ENCODE data around the gene KIAA2012. TPM values are rescaled to one million over a fixed set of nuclear protein-coding genes. Genes with fewer than 3 reads are reported as not detected.

Gene KIAA2012
- total RNA-seq, 1 experiment from 2014 or later: not detected

GRCh38 chr2:202178346-202178958 is 105.4 kb downstream of the KIAA2012 start:
- H3K36me3 ChIP-seq (replicated peaks; ENCODE audit: control insufficient read depth, insufficient read depth, low read length): no peaks in the 10 kb centered on the region
- DNase-seq: peak; percentile 66
- H3K27me3 ChIP-seq (ENCODE audit: control insufficient read depth, insufficient read depth, low read length): no peaks in the 10 kb centered on the region
- no peak overlapping the region for H3K4me3 ChIP-seq (ENCODE audit: insufficient read depth, low read depth, low read length)

GRCh38 chr2:202184557-202184956 is 111.5 kb downstream of the KIAA2012 start:
- DNase-seq: no peak
- H3K27me3 ChIP-seq (ENCODE audit: control insufficient read depth, insufficient read depth, low read length): no peaks in the 10 kb centered on the region
- H3K4me3 ChIP-seq (ENCODE audit: insufficient read depth, low read depth, low read length): no peak overlapping the region
- H3K36me3 ChIP-seq (replicated peaks; ENCODE audit: control insufficient read depth, insufficient read depth, low read length): no peaks in the 10 kb centered on the region

GRCh38 chr2:202185156-202185555 is 112.1 kb downstream of the KIAA2012 start:
- H3K27me3 ChIP-seq (ENCODE audit: control insufficient read depth, insufficient read depth, low read length): no peaks in the 10 kb centered on the region
- DNase-seq: no peak
- no peaks in the 10 kb centered on the region for H3K36me3 ChIP-seq (replicated peaks; ENCODE audit: control insufficient read depth, insufficient read depth, low read length)
- H3K4me3 ChIP-seq (ENCODE audit: insufficient read depth, low read depth, low read length): no peak overlapping the region

GRCh38 chr2:202186641-202187202 is 113.7 kb downstream of the KIAA2012 start:
- no peaks in the 10 kb centered on the region for H3K36me3 ChIP-seq (replicated peaks; ENCODE audit: control insufficient read depth, insufficient read depth, low read length)
- no peaks in the 10 kb centered on the region for H3K27me3 ChIP-seq (ENCODE audit: control insufficient read depth, insufficient read depth, low read length)
- DNase-seq: no peak
- H3K4me3 ChIP-seq (ENCODE audit: insufficient read depth, low read depth, low read length): no peak overlapping the region

GRCh38 chr2:202187570-202187969 is 114.5 kb downstream of the KIAA2012 start:
- no peaks in the 10 kb centered on the region for H3K36me3 ChIP-seq (replicated peaks; ENCODE audit: control insufficient read depth, insufficient read depth, low read length)
- no peak overlapping the region for H3K4me3 ChIP-seq (ENCODE audit: insufficient read depth, low read depth, low read length)
- no peak for DNase-seq
- H3K27me3 ChIP-seq (ENCODE audit: control insufficient read depth, insufficient read depth, low read length): no peaks in the 10 kb centered on the region

DNA sequence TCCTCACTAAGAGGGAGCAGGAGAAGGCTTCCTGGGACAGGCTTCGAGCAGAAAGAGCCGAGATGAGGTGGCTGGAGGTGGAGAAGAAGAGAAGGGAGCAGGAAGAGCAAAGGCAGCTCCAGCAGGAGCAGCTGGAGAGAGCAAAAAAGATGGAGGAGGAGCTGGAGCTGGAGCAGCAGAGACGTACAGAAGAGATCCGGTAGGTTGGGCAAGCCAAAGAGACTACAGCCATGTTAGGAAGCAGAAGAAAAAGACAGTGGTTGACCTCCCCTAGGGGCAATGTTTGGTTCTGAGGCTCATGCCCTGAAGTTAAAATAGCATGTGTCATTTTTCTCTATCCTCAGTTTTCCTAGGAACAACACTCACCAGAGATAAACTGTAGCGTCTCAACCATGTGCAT is 120.2 kb downstream of the KIAA2012 start:
- no peak overlapping the region for H3K4me3 ChIP-seq (ENCODE audit: insufficient read depth, low read depth, low read length)
- H3K36me3 ChIP-seq (replicated peaks; ENCODE audit: control insufficient read depth, insufficient read depth, low read length): no peaks in the 10 kb centered on the region
- no peak for DNase-seq
- no peaks in the 10 kb centered on the region for H3K27me3 ChIP-seq (ENCODE audit: control insufficient read depth, insufficient read depth, low read length)

DNA sequence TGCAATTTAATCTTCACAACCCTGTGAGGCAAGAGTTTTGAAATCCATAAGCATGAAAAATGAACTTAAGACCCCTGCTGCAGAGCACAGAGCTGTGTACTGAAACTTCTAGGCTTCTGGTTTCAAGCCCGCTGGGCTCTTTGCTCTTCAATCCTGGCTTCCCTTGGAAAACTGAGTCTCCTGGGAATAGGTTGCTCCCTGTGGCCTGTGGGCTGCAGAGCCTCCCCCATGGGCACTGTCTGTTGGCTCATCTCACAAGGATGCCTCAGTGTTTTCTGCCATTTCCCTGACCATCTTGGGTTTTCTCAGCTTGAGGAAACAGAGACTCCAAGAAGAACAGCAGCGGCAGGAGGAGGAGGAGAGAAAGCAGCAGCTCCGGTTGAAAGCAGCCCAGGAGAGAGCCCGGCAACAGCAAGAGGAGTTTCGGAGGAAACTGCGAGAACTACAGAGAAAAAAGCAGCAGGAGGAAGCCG is 120.9 kb downstream of the KIAA2012 start:
- DNase-seq: peak; percentile 47
- Histone ChIP-seq H3K4me3 (ENCODE audit: insufficient read depth, low read depth, low read length) (no peak overlapping the region), H3K36me3 (replicated peaks; ENCODE audit: control insufficient read depth, insufficient read depth, low read length) (no peaks in the 10 kb centered on the region), H3K27me3 (ENCODE audit: control insufficient read depth, insufficient read depth, low read length) (no peaks in the 10 kb centered on the region)

- H3K36me3 ChIP-seq (replicated peaks; ENCODE audit: control insufficient read depth, insufficient read depth, low read length): no peaks in the 10 kb centered on the region
- no peaks in the 10 kb centered on the region for H3K27me3 ChIP-seq (ENCODE audit: control insufficient read depth, insufficient read depth, low read length)
- H3K4me3 ChIP-seq (ENCODE audit: insufficient read depth, low read depth, low read length): no peak overlapping the region
- no peak for DNase-seq
Measured at GRCh38 chr2:202194418-202194817, 121.4 kb downstream of the KIAA2012 start.

- Histone ChIP-seq H3K36me3 (replicated peaks; ENCODE audit: control insufficient read depth, insufficient read depth, low read length) (no peaks in the 10 kb centered on the region), H3K4me3 (ENCODE audit: insufficient read depth, low read depth, low read length) (no peak overlapping the region), H3K27me3 (ENCODE audit: control insufficient read depth, insufficient read depth, low read length) (no peaks in the 10 kb centered on the region)
- DNase-seq: no peak
Measured at GRCh38 chr2:202196727-202197126, 123.7 kb downstream of the KIAA2012 start.

DNA sequence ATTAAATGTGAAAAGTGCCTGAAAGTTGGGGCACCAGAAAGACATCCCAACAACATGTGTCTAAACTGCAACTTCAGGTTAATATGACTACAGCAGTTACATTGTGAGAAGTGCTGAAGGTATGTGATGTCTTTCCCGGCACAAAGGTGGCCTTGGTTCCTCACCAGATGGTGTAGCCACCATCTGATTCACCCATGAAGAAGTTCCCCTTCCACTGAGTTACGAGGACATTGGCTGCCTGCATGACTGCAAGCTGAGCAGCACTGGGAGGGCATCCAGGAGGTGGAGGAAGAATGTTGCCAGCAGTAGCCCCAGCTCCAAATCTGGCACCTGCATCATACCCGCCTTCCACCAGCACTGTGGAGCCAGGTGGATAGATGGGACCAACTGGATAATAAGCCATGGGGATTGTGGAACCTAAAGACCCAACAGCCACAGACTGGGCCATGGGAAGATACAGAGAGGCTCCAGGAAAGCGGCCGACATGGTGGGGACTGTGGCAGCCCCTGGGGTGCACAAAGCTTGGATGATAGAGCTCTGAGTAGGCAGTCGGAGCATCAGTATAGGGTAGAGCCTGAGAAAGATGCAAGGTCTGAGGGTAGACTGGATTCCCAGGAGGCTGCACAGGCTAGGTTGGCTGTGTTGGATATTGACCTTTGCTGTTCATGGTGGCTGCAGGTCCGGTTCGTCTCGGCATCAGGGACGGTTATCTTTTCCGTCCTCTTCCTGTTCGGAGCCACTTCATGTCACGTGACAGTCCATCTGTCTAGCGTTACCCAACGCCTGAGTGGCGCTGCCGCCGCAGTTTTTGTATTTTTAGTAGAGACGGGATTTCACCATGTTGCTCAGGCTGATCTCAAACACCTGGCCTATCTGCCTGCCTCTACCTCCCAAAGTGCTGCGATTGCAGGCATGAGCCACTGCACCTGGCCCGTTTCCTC is 128.4 kb downstream of the KIAA2012 start:
- Histone ChIP-seq H3K36me3 (replicated peaks; ENCODE audit: control insufficient read depth, insufficient read depth, low read length) (no peaks in the 10 kb centered on the region; the same call in 1 of the 2 replicates), H3K4me3 (ENCODE audit: insufficient read depth, low read depth, low read length) (no peak overlapping the region), H3K27me3 (ENCODE audit: control insufficient read depth, insufficient read depth, low read length) (no peaks in the 10 kb centered on the region)
- DNase-seq: no peak

DNA sequence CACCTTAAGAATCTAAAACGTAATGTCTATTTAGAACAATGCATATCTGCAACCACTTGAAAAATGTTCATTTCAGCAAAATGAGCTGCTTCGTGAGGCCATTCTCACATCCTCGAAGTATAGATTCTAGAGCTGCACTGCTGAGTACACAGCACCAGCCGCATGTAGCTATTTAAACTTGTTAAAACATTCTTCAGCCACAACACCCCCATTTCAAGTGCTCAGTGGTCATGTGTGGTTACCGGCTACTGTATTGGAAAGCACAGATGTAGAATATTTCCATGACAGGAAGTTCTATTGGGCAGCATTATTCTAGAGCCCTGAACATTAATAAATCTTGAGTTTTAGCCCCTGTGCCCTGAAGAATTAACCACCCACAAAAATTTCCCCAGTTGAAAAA is 130.3 kb downstream of the KIAA2012 start:
- DNase-seq: no peak

GRCh38 chr2:202204855-202205254 is 131.8 kb downstream of the KIAA2012 start:
- Histone ChIP-seq H3K4me3 (ENCODE audit: insufficient read depth, low read depth, low read length) (no peak overlapping the region), H3K36me3 (replicated peaks; ENCODE audit: control insufficient read depth, insufficient read depth, low read length) (peaks cover 7% of the 10 kb centered on the region), H3K27me3 (ENCODE audit: control insufficient read depth, insufficient read depth, low read length) (no peaks in the 10 kb centered on the region)
- DNase-seq: no peak

More for the DNA sequence above, 130.3 kb downstream of the KIAA2012 start:
- Histone ChIP-seq H3K4me3 (ENCODE audit: insufficient read depth, low read depth, low read length) (no peak overlapping the region), H3K27me3 (ENCODE audit: control insufficient read depth, insufficient read depth, low read length) (no peaks in the 10 kb centered on the region), H3K36me3 (replicated peaks; ENCODE audit: control insufficient read depth, insufficient read depth, low read length) (peaks cover 5% of the 10 kb centered on the region)

- DNase-seq: no peak
- Histone ChIP-seq H3K4me3 (ENCODE audit: insufficient read depth, low read depth, low read length) (no peak overlapping the region), H3K36me3 (replicated peaks; ENCODE audit: control insufficient read depth, insufficient read depth, low read length) (peaks cover 7% of the 10 kb centered on the region)
Measured at GRCh38 chr2:202208526-202208925, 135.5 kb downstream of the KIAA2012 start.

DNA sequence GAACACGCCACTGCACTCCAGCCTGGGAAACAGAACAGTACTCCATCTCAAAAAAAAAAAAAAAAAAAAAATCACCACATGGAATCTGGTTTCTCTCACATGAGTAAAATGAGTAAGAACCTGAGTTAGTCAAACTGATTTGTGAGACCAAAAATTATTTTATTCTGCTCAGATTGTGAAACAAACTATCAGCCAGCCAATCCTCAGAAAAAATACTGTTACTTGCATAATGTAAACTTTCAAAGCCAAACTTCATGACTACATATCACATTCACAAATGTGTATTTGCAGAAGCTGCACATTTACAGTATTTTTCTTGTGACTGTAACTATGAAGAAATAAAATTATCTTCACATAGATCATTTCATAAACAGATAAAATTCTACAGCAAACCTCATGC is 142.1 kb downstream of the KIAA2012 start:
- H3K36me3 ChIP-seq (replicated peaks; ENCODE audit: control insufficient read depth, insufficient read depth, low read length): no peaks in the 10 kb centered on the region; the same call in none of the 2 replicates

More at GRCh38 chr2:202208526-202208925, 135.5 kb downstream of the KIAA2012 start:
- H3K27me3 ChIP-seq (ENCODE audit: control insufficient read depth, insufficient read depth, low read length): no peaks in the 10 kb centered on the region

More for the DNA sequence above, 142.1 kb downstream of the KIAA2012 start:
- Histone ChIP-seq H3K27me3 (ENCODE audit: control insufficient read depth, insufficient read depth, low read length) (no peaks in the 10 kb centered on the region), H3K4me3 (ENCODE audit: insufficient read depth, low read depth, low read length) (no peak overlapping the region)
- no peak for DNase-seq
